PFSK-1 (cell line): Measurements from ENCODE around the gene TOX3.

Experiments
- FOXP2 ChIP-seq: optimal IDR thresholded peaks from 2 replicates; pipeline ENCODE3; 2011; ENCODE audit warnings: borderline replicate concordance, control low read depth, inconsistent platforms; ENCODE audit not compliant: insufficient read depth; ENCODE audit errors: extremely low read length, extremely low read depth
- POLR2AphosphoS5 ChIP-seq: IDR thresholded peaks from 2 replicates; pipeline ENCODE4 v1.6.1; 2012; ENCODE audit warnings: low read depth, mild to moderate bottlenecking, control low read depth, low read length, moderate library complexity
- REST ChIP-seq, 2 experiments: IDR thresholded peaks; 2 replicates each; pipeline versions ENCODE4 v1.6.1 to v1.8.0; 2011 to 2012; ENCODE audit warnings: low read depth in 2 of 2, low read length in 2 of 2, control low read depth in 1 of 2, inconsistent platforms in 1 of 2, mild to moderate bottlenecking in 1 of 2, moderate library complexity in 1 of 2; ENCODE audit not compliant: insufficient read depth in 1 of 2
- SIN3A ChIP-seq: IDR thresholded peaks from 2 replicates; pipeline ENCODE4 v1.6.1; 2012; ENCODE audit warnings: mild to moderate bottlenecking, low read length, moderate library complexity, borderline replicate concordance; ENCODE audit not compliant: insufficient read depth
- TAF1 ChIP-seq: IDR thresholded peaks from 2 replicates; pipeline ENCODE4 v1.6.1; 2012; ENCODE audit warnings: low read length, control low read depth, borderline replicate concordance; ENCODE audit not compliant: insufficient read depth

GRCh38 chr16:52569701-52570100, 22.8 kb upstream of the TOX3 start:
- no peak for TF ChIP-seq REST (IDR thresholded peaks at IDR 0.05; ENCODE audit: insufficient read depth in 1 of 2, low read depth in 2 of 2, low read length in 2 of 2)
- TF ChIP-seq TAF1: no peak
- no peak for TF ChIP-seq POLR2AphosphoS5
- TF ChIP-seq SIN3A: no peak
- no peak for TF ChIP-seq FOXP2
